HEK293T (cell line): ENCODE measurements around the gene KRT20.

ENCODE experiments used
- CTCF ChIA-PET: fragments of 350-600 bp; formaldehyde crosslinking; extraction: SDS; loops from one replicate; lab custom pipeline; 2021; ENCODE audit warnings: antibody characterized with exemption, inconsistent platforms; lab: Yijun Ruan, JAX
- POLR2A ChIA-PET: fragments of 350-600 bp; formaldehyde crosslinking; extraction: SDS; loops from one replicate; lab custom pipeline; 2020; ENCODE audit warnings: antibody characterized with exemption, inconsistent platforms; lab: Yijun Ruan, JAX
- DNase-seq: peaks from one replicate; pipeline ENCODE4 v3.0.0; 2012; ENCODE audit warnings: mixed read lengths; ENCODE audit errors: extremely low spot score
- ARNT ChIP-seq: fragments of 450-650 bp; IDR thresholded peaks from 2 replicates; pipeline ENCODE4 v1.6.1; 2017; ENCODE audit warnings: mild to moderate bottlenecking
- BHLHE40 ChIP-seq: fragments of 450-650 bp; IDR thresholded peaks from 2 replicates; pipeline ENCODE4 v1.6.1; 2016; ENCODE audit warnings: mild to moderate bottlenecking, moderate library complexity, borderline replicate concordance
- CTBP1 ChIP-seq: fragments of 450-650 bp; IDR thresholded peaks from 2 replicates; pipeline ENCODE4 v1.6.1; 2016; ENCODE audit warnings: borderline replicate concordance
- ELF4 ChIP-seq: fragments of 450-650 bp; IDR thresholded peaks from 2 replicates; pipeline ENCODE4 v1.6.1; 2017; ENCODE audit warnings: antibody characterized with exemption
- FOXA1 ChIP-seq: fragments of 450-650 bp; IDR thresholded peaks from 2 replicates; pipeline ENCODE4 v1.6.1; 2016; ENCODE audit warnings: mild to moderate bottlenecking
- FOXK2 ChIP-seq: fragments of 450-650 bp; IDR thresholded peaks from 2 replicates; pipeline ENCODE4 v1.6.1; 2016; ENCODE audit warnings: mild to moderate bottlenecking
- FOXM1 ChIP-seq: fragments of 450-650 bp; IDR thresholded peaks from 2 replicates; pipeline ENCODE4 v1.6.1; 2017; ENCODE audit warnings: mild to moderate bottlenecking, borderline replicate concordance
- HDGF ChIP-seq: fragments of 450-650 bp; IDR thresholded peaks from 2 replicates; pipeline ENCODE4 v1.6.1; 2017; ENCODE audit warnings: antibody characterized with exemption, borderline replicate concordance
- L3MBTL2 ChIP-seq: fragments of 450-650 bp; conservative IDR thresholded peaks from 2 replicates; pipeline ENCODE4 v1.6.1; 2016; ENCODE audit warnings: mild to moderate bottlenecking
- LEF1 ChIP-seq: fragments of 450-650 bp; IDR thresholded peaks from 2 replicates; pipeline ENCODE4 v1.6.1; 2017; ENCODE audit warnings: mild to moderate bottlenecking, borderline replicate concordance
- NFRKB ChIP-seq: fragments of 450-650 bp; IDR thresholded peaks from 2 replicates; pipeline ENCODE4 v1.6.1; 2016; ENCODE audit warnings: mild to moderate bottlenecking, moderate library complexity
- PKNOX1 ChIP-seq: fragments of 450-650 bp; IDR thresholded peaks from 2 replicates; pipeline ENCODE4 v1.6.1; 2016
- SP1 ChIP-seq: fragments of 450-650 bp; IDR thresholded peaks from 2 replicates; pipeline ENCODE4 v1.6.1; 2017
- SUZ12 ChIP-seq: fragments of 450-650 bp; IDR thresholded peaks from 2 replicates; pipeline ENCODE4 v1.6.1; 2016; ENCODE audit warnings: mild to moderate bottlenecking
- TARDBP ChIP-seq: fragments of 450-650 bp; IDR thresholded peaks from 2 replicates; pipeline ENCODE4 v1.6.1; 2016
- ZNF384 ChIP-seq: fragments of 450-650 bp; IDR thresholded peaks from 2 replicates; pipeline ENCODE4 v1.6.1; 2016

KRT20 gene

GRCh38 chr17:40843242-40843641, 41.8 kb downstream of the KRT20 start:
- ChIA-PET POLR2A (interaction anchor here (1.2 kb wide), 1 partner anchor 845 kb away, joined by 5 read pairs; the partner anchor contains the start of gene EIF1), CTCF (no interaction called here)
- TF ChIP-seq HDGF, result no peak
- TF ChIP-seq L3MBTL2, result no peak
- TF ChIP-seq ZNF384, result no peak
- TF ChIP-seq LEF1, result no peak
- no peak for TF ChIP-seq FOXA1
- TF ChIP-seq TARDBP, result no peak
- no peak for TF ChIP-seq SP1
- no peak for TF ChIP-seq PKNOX1
- TF ChIP-seq FOXM1, result no peak
- TF ChIP-seq FOXK2, result no peak
- no peak for TF ChIP-seq NFRKB
- no peak for TF ChIP-seq ELF4
- no peak for TF ChIP-seq CTBP1
- TF ChIP-seq BHLHE40, result no peak
- no peak for TF ChIP-seq ARNT
- no peak for TF ChIP-seq SUZ12
- DNase-seq, result no peak

- peak; percentile 6 for DNase-seq
- CTCF ChIA-PET, result no interaction called here
- TF ChIP-seq L3MBTL2 (no peak), ZNF384 (no peak), SUZ12 (no peak), ELF4 (no peak), CTBP1 (no peak), HDGF (no peak), PKNOX1 (no peak), LEF1 (no peak), BHLHE40 (no peak), FOXM1 (no peak), FOXK2 (no peak), ARNT (no peak)
- POLR2A ChIA-PET, result no interaction called here
Measured at GRCh38 chr17:40841246-40841645, 43.8 kb downstream of the KRT20 start.

- CTCF ChIA-PET, result no interaction called here
- TF ChIP-seq NFRKB (no peak), SUZ12 (no peak), SP1 (no peak), BHLHE40 (no peak), ZNF384 (no peak), L3MBTL2 (no peak), TARDBP (no peak)
- DNase-seq, result no peak
- POLR2A ChIA-PET, result no interaction called here
Measured at GRCh38 chr17:40839194-40839593, 45.8 kb downstream of the KRT20 start.

GRCh38 chr17:40836020-40836419, 49.0 kb downstream of the KRT20 start:
- CTCF ChIA-PET, result no interaction called here
- TF ChIP-seq LEF1 (no peak), SUZ12 (no peak), SP1 (no peak), ZNF384 (no peak), FOXA1 (no peak), PKNOX1 (no peak), L3MBTL2 (no peak), FOXM1 (no peak), FOXK2 (no peak)
- POLR2A ChIA-PET, result no interaction called here
- DNase-seq, result no peak

- no peak for DNase-seq
- POLR2A ChIA-PET, result interaction anchor here (1.8 kb wide), 1 partner anchor 15 kb away, joined by 5 read pairs; no protein-coding TSS in a partner anchor
- TF ChIP-seq BHLHE40 (no peak), TARDBP (no peak), NFRKB (no peak), ARNT (no peak), HDGF (no peak), SP1 (no peak), FOXM1 (no peak), ZNF384 (no peak), LEF1 (no peak), L3MBTL2 (no peak), FOXK2 (no peak), ELF4 (no peak), FOXA1 (no peak)
- CTCF ChIA-PET, result no interaction called here
Measured at GRCh38 chr17:40833882-40834281, 51.2 kb downstream of the KRT20 start.

- CTCF ChIA-PET, result no interaction called here
- no peak for DNase-seq
- no peak for TF ChIP-seq FOXA1
- no peak for TF ChIP-seq NFRKB
- TF ChIP-seq FOXM1, result no peak
- no peak for TF ChIP-seq BHLHE40
- no peak for TF ChIP-seq HDGF
- no peak for TF ChIP-seq LEF1
- TF ChIP-seq TARDBP, result no peak
- no peak for TF ChIP-seq SUZ12
- TF ChIP-seq L3MBTL2, result no peak
- no peak for TF ChIP-seq FOXK2
- TF ChIP-seq SP1, result no peak
- no peak for TF ChIP-seq ARNT
- TF ChIP-seq ELF4, result no peak
- TF ChIP-seq PKNOX1, result no peak
- TF ChIP-seq ZNF384, result no peak
- POLR2A ChIA-PET, result interaction anchor here (1.8 kb wide), 1 partner anchor 14 kb away, joined by 5 read pairs; no protein-coding TSS in a partner anchor
Measured at GRCh38 chr17:40832840-40833239, 52.2 kb downstream of the KRT20 start.
